GM12878 (cell line): Measurements from ENCODE around the gene VSTM2L. TPM values are rescaled to one million over a fixed set of nuclear protein-coding genes. Genes with fewer than 3 reads are reported as not detected.

Experiments
- ATAC-seq: fragments of 200-7000 bp; cut with Tn5 transposase; 3 replicates; pipeline ENCODE4 v1.9.1; 2020; ENCODE audit warnings: mild to moderate bottlenecking, moderate library complexity
- BruUV-seq: library from RNA; stranded (reverse); fragments of 400-500 nt; replicated peaks from 2 replicates; lab custom pipeline; 2021; lab: Mats Ljungman, UMichigan
- CTCF ChIA-PET: fragments of 300-600 bp; sonication (Branson Sonifier 250); formaldehyde crosslinking; extraction: SDS; loops from one replicate; lab custom pipeline; 2021; ENCODE audit warnings: inconsistent platforms; lab: Yijun Ruan, JAX
- POLR2A ChIA-PET: fragments of 350-600 bp; formaldehyde crosslinking; extraction: SDS; loops from one replicate; lab custom pipeline; 2021; ENCODE audit warnings: inconsistent platforms; lab: Charles Lee
- RAD21 ChIA-PET: fragments of 300-600 bp; sonication (Branson Sonifier 250); formaldehyde crosslinking; loops from one replicate; lab custom pipeline; 2023; ENCODE audit warnings: antibody characterized with exemption; ENCODE audit not compliant: unreplicated experiment; lab: Charles Lee
- SMC1A ChIA-PET: fragments of 300-600 bp; sonication (Branson Sonifier 250); formaldehyde crosslinking; loops from one replicate; lab custom pipeline; 2023; ENCODE audit not compliant: unreplicated experiment, uncharacterized antibody; lab: Charles Lee
- DNase-seq: peaks from one replicate; pipeline ENCODE4 v3.0.0-alpha.2; 2011; ENCODE audit warnings: low read depth, low spot score
- FAIRE-seq: peaks from 3 replicates; lab custom pipeline; 2011; peaks lifted over from hg19 to GRCh38; lab: Jason Lieb, UNC
- H2AFZ ChIP-seq: 2 replicates; pipeline ENCODE4 v1.6.0; 2011; ENCODE audit warnings: low read depth, low read length, control low read depth; ENCODE audit not compliant: control insufficient read depth
- H3K27ac ChIP-seq: 2 replicates; pipeline ENCODE4 v1.5.1; 2011; ENCODE audit warnings: control low read depth; ENCODE audit not compliant: control insufficient read depth, insufficient read depth
- H3K27me3 ChIP-seq, 2 experiments: replicated peaks in 1 of 2; 2 replicates each; pipeline versions ENCODE4 v1.6.0 to v1.6.1; 2011; ENCODE audit warnings: low read length in 1 of 2; ENCODE audit not compliant: control insufficient read depth in 2 of 2, insufficient read depth in 2 of 2
- H3K36me3 ChIP-seq, 2 experiments: 2 replicates each; pipeline ENCODE4 v1.5.1; 2011; ENCODE audit warnings: low read length in 1 of 2; ENCODE audit not compliant: control insufficient read depth in 2 of 2, insufficient read depth in 2 of 2
- H3K4me1 ChIP-seq: 2 replicates; pipeline ENCODE4 v1.6.1; 2011; ENCODE audit warnings: mild to moderate bottlenecking, low read length, moderate library complexity, mixed read lengths; ENCODE audit not compliant: control insufficient read depth, insufficient read depth
- H3K4me2 ChIP-seq: 2 replicates; pipeline ENCODE4 v1.6.0; 2011; ENCODE audit warnings: control low read depth; ENCODE audit not compliant: control insufficient read depth, insufficient read depth
- H3K4me3 ChIP-seq: fragments of 200-600 bp; sonication (generic); 2 replicates; pipeline ENCODE4 v1.5.1; 2016
- H3K79me2 ChIP-seq: 2 replicates; pipeline ENCODE4 v1.6.0; 2011; ENCODE audit warnings: low read length; ENCODE audit not compliant: control insufficient read depth, insufficient read depth
- H3K9ac ChIP-seq: 2 replicates; pipeline ENCODE4 v1.8.0; 2011; ENCODE audit warnings: low read length, control low read depth, mixed read lengths; ENCODE audit not compliant: control insufficient read depth, insufficient read depth
- H3K9me3 ChIP-seq: replicated peaks from 3 replicates; pipeline ENCODE4 v1.5.1; 2011; ENCODE audit warnings: mild to moderate bottlenecking, low read length; ENCODE audit not compliant: control insufficient read depth, insufficient read depth
- H4K20me1 ChIP-seq: 2 replicates; pipeline ENCODE4 v1.6.0; 2011; ENCODE audit not compliant: control insufficient read depth, insufficient read depth
- CBFB ChIP-seq: IDR thresholded peaks from 2 replicates; pipeline ENCODE4 v1.6.1; 2016; ENCODE audit warnings: antibody characterized with exemption, low read depth
- CBX3 ChIP-seq: fragments of 200-600 bp; sonication (generic); IDR thresholded peaks from 2 replicates; pipeline ENCODE4 v1.6.1; 2016; ENCODE audit warnings: low read depth, borderline replicate concordance
- CREB1 ChIP-seq: IDR thresholded peaks from 2 replicates; pipeline ENCODE4 v1.6.1; 2012; ENCODE audit warnings: low read depth, mild to moderate bottlenecking, inconsistent platforms
- CUX1 ChIP-seq: IDR thresholded peaks from 2 replicates; pipeline ENCODE4 v1.6.1; 2012; ENCODE audit warnings: improper control_type of control experiment, low read depth, low read length; ENCODE audit not compliant: insufficient replicate concordance
- FOS ChIP-seq: IDR thresholded peaks from 3 replicates; pipeline ENCODE4 v1.6.1; 2011; ENCODE audit warnings: borderline replicate concordance; ENCODE audit not compliant: insufficient read length; ENCODE audit errors: extremely low read depth
- MEF2A ChIP-seq: IDR thresholded peaks from 2 replicates; pipeline ENCODE4 v1.6.1; 2011; ENCODE audit warnings: low read depth, mild to moderate bottlenecking, low read length, moderate library complexity; ENCODE audit not compliant: insufficient read depth
- MYB ChIP-seq: fragments of 150-350 bp; IDR thresholded peaks from 2 replicates; pipeline ENCODE4 v1.6.1; 2014; ENCODE audit warnings: mild to moderate bottlenecking, low read depth, low read length, borderline replicate concordance
- PAX5 ChIP-seq: IDR thresholded peaks from 2 replicates; pipeline ENCODE4 v1.6.1; 2011; ENCODE audit warnings: low read depth, low read length, borderline replicate concordance
- RAD21 ChIP-seq: IDR thresholded peaks from 2 replicates; pipeline ENCODE4 v1.6.1; 2011; ENCODE audit warnings: mild to moderate bottlenecking, low read depth, low read length, moderate library complexity; ENCODE audit not compliant: insufficient read depth
- RCOR1 ChIP-seq: conservative IDR thresholded peaks from 2 replicates; pipeline ENCODE4 v1.6.1; 2012; ENCODE audit warnings: low read depth, low read length, improper control_type of control experiment
- SMAD1 ChIP-seq: fragments of 450-650 bp; IDR thresholded peaks from 2 replicates; pipeline ENCODE4 v1.6.1; 2018; ENCODE audit warnings: mild to moderate bottlenecking, low read depth; ENCODE audit not compliant: partially characterized antibody
- SUZ12 ChIP-seq: fragments of 200-600 bp; sonication (generic); IDR thresholded peaks from one replicate; pipeline ENCODE4 v1.6.1; 2018; ENCODE audit warnings: antibody characterized with exemption, mild to moderate bottlenecking; ENCODE audit not compliant: unreplicated experiment
- ZBTB4 ChIP-seq: fragments of 450-650 bp; formaldehyde crosslinking; IDR thresholded peaks from 2 replicates; pipeline ENCODE4 v1.4.0; 2022; ENCODE audit warnings: mild to moderate bottlenecking, moderate library complexity
- whole genome bisulfite sequencing: methylation state at CpG from one replicate; pipeline ENCODE4 v1.1.6; 2016; ENCODE audit warnings: low lambda C conversion rate; ENCODE audit not compliant: insufficient replicate concordance, insufficient coverage; ENCODE audit errors: missing lambda C conversion rate; 5-methylcytosine and 5-hydroxymethylcytosine counted together
- in situ Hi-C: fragments of 300-500 bp; cut with MboI; formaldehyde crosslinking; loops from 9 replicates; pipeline ENCODE4 v1.14.3; 2018; ENCODE audit warnings: mixed read lengths
- intact Hi-C: fragments of 100-400 bp; cut with micrococcal nuclease; formaldehyde crosslinking; loops from one replicate; pipeline ENCODE4 v1.14.2; 2022; ENCODE audit not compliant: unreplicated experiment
- polyA plus RNA-seq, 11 experiments: library from polyadenylated mRNA; depleted of rRNA in 4 of 11; unstranded in 6 of 11; stranded (reverse) in 5 of 11; fragments of >200 nt; fragmentation: Nextera tagmentation in 4 of 11; fragmentation: Illumina TruSeq in 1 of 11; extraction: Ambion mirVana in 4 of 11; extraction: Trizol in 1 of 11; gene quantifications; 1 replicate in 1 of 11; 2 replicates in 10 of 11; pipeline versions ENCODE4 v1.2.1 to v1.2.3, GENCODE V29; 2011 to 2016; ENCODE audit warnings: inconsistent platforms in 2 of 11, missing spikeins in 2 of 11, low read depth in 1 of 11
- total RNA-seq, 4 experiments: library from RNA; depleted of rRNA in 3 of 4; stranded (reverse); fragments of >200 nt in 3 of 4; fragmentation: Illumina TruSeq in 1 of 4; extraction: Trizol in 1 of 4; gene quantifications; 2 replicates each; pipeline versions ENCODE4 v1.2.1 to v1.2.3, GENCODE V29; 2013 to 2021

Gene VSTM2L
- total and polyA plus RNA-seq, 10 of the 15 experiments (the other 5 are each of a cell fraction or from before 2014, with no cell fraction given): 0.05 to 1.5 (median 0.63) TPM; not detected in 2

- ChIA-PET RAD21 (no interaction called here), POLR2A (interaction anchor here (0.6 kb wide), 1 partner anchor 277 kb away, joined by 7 read pairs; no protein-coding TSS in a partner anchor), CTCF (no interaction called here), SMC1A (interaction anchor here (1.6 kb wide), 1 partner anchor 15 kb away, joined by 3 read pairs; no protein-coding TSS in a partner anchor)
- Histone ChIP-seq H3K4me2 (no peak overlapping the region), H3K9me3 (no peaks in the 10 kb centered on the region; the same call in 2 of the 3 replicates), H2AFZ (no peak overlapping the region), H3K79me2 (no peaks in the 10 kb centered on the region), H3K27me3 (no peaks in the 10 kb centered on the region), H3K4me1 (no peaks in the 10 kb centered on the region; the same call in 1 of the 2 replicates), H3K36me3 (no peaks in the 10 kb centered on the region), H3K4me3 (no peak overlapping the region), H4K20me1 (no peaks in the 10 kb centered on the region), H3K9ac (no peak overlapping the region), H3K27ac (no peak overlapping the region)
- WGBS: 79% methylated on average over 12 of the region's 12 CpGs
- DNase-seq (no peak), ATAC-seq (no peak), FAIRE-seq (no peak)
- intact Hi-C loops: no loop called here
- no TSS peak for BruUV-seq
- no peak for TF ChIP-seq SMAD1
- TF ChIP-seq MYB: no peak
- no peak for TF ChIP-seq RCOR1
- TF ChIP-seq ZBTB4 (CRISPR knock-in tag): no peak
- no peak for TF ChIP-seq CBX3
- TF ChIP-seq SUZ12: no peak
- no peak for TF ChIP-seq RAD21
- TF ChIP-seq CBFB: no peak
- TF ChIP-seq PAX5: no peak
- TF ChIP-seq FOS: no peak
- TF ChIP-seq CREB1: no peak
- TF ChIP-seq MEF2A: no peak
- TF ChIP-seq CUX1: no peak
- in situ Hi-C loops: no loop called here
Observed at GRCh38 chr20:37973059-37973910, 70.4 kb downstream of the VSTM2L start.
